Measurements from ENCODE around the gene ADGRV1.

The ADGRV1 gene

GRCh38 chr5:91178461-91178860, 619.9 kb downstream of the ADGRV1 start:
- DNase-seq, result no peak

- no peak for DNase-seq
Observed at GRCh38 chr5:91179018-91179417, 620.4 kb downstream of the ADGRV1 start.

GRCh38 chr5:91180506-91180905, 621.9 kb downstream of the ADGRV1 start:
- no peak for DNase-seq

- DNase-seq, result no peak
Observed at GRCh38 chr5:91182763-91183162, 624.2 kb downstream of the ADGRV1 start.

- DNase-seq, result no peak
Observed at GRCh38 chr5:91183743-91184142, 625.1 kb downstream of the ADGRV1 start.

GRCh38 chr5:91186101-91186500, 627.5 kb downstream of the ADGRV1 start:
- DNase-seq, result no peak

- no peak for DNase-seq
Observed at GRCh38 chr5:91187032-91187431, 628.4 kb downstream of the ADGRV1 start.

- DNase-seq, result no peak
Observed at GRCh38 chr5:91188755-91189154, 630.2 kb downstream of the ADGRV1 start.

GRCh38 chr5:91189480-91190313, 631.1 kb downstream of the ADGRV1 start:
- no peak for DNase-seq

- no peak for DNase-seq
Observed at GRCh38 chr5:91190314-91190690, 631.7 kb downstream of the ADGRV1 start.

- DNase-seq, result no peak
Observed at GRCh38 chr5:91194824-91195381, 636.3 kb downstream of the ADGRV1 start.

- no peak for DNase-seq
Observed at GRCh38 chr5:91200692-91201091, 642.1 kb downstream of the ADGRV1 start.

- DNase-seq, result no peak
Observed at GRCh38 chr5:91206103-91206502, 647.5 kb downstream of the ADGRV1 start.

- DNase-seq, result no peak
Observed at GRCh38 chr5:91206734-91207133, 648.1 kb downstream of the ADGRV1 start.

- no peak for DNase-seq
Observed at GRCh38 chr5:91207248-91207647, 648.7 kb downstream of the ADGRV1 start.

- no peak for DNase-seq
Observed at GRCh38 chr5:91211997-91212713, 653.6 kb downstream of the ADGRV1 start.

GRCh38 chr5:91212714-91213092, 654.1 kb downstream of the ADGRV1 start:
- no peak for DNase-seq

Data from DMS79 (cell line).